ENCODE results near the gene TMEM59L. TPM values are rescaled to one million over a fixed set of nuclear protein-coding genes. Genes with fewer than 3 reads are reported as not detected.

The TMEM59L gene
- total RNA-seq, 1 experiment from 2014 or later = 0.05 TPM

GRCh38 chr19:18636969-18637629, 24.4 kb downstream of the TMEM59L start, which contains the start of gene KLHL26:
Gene KLHL26, plus strand, starts transcription at chr19:18637028. Its CDS starts 27 bp downstream, at chr19:18637055.
- DNase-seq (ENCODE audit: low read depth) = no peak

GRCh38 chr19:18637673-18638630, 25.3 kb downstream of the TMEM59L start:
- DNase-seq (ENCODE audit: low read depth) = no peak

DNA sequence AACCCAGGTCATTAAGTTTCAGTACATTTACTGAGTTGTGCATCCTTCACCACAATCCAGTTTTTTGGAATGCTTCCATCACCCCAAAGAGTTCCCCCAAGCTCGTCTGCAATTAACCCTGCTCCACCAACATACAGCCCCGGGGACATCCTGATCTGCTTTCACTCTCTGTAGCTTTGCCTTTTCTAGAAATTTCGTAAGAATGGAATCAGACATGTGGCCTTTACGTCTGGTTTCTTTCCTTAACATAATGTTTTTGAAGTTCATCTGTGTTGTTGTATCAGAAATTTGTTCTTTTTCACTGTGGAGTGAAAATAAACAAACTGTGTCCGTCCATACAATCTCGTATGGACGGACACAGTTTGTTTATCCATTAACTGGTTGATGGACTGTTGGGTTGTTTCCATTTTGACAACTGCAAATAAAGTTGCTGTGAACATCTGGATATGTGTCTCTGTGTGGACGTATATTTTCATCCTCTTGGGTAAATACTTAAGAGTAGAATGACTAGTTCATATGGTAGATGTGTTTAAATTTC, 27.1 kb downstream of the TMEM59L start:
- no peak for DNase-seq (ENCODE audit: low read depth)

- DNase-seq (ENCODE audit: low read depth) = no peak
Measured at GRCh38 chr19:18644196-18645034, 31.7 kb downstream of the TMEM59L start.

DNA sequence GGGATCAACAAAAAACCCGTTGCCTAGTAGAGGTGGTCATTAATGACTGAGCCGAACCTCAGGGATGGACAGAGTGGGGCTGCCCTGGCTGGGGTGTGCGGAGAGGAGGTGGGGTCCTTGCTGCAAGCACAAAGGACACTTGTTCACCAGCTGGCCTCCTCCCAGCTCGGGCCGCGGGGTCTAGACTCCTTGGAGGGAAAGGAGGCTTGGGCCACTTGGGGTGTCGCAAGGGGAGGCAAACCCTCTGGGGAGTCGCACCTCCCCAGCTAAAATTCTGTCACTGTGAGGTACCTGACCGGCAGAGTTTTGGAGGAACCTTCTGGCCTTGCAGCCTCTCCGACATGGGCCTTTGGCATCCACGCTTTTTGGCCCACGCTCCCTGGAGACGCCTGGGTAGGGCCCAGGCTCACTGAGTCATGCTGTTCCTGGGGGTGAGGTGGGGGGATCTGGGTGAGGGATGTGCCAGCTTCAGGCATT, 32.4 kb downstream of the TMEM59L start:
- no peak for DNase-seq (ENCODE audit: low read depth)

DNA sequence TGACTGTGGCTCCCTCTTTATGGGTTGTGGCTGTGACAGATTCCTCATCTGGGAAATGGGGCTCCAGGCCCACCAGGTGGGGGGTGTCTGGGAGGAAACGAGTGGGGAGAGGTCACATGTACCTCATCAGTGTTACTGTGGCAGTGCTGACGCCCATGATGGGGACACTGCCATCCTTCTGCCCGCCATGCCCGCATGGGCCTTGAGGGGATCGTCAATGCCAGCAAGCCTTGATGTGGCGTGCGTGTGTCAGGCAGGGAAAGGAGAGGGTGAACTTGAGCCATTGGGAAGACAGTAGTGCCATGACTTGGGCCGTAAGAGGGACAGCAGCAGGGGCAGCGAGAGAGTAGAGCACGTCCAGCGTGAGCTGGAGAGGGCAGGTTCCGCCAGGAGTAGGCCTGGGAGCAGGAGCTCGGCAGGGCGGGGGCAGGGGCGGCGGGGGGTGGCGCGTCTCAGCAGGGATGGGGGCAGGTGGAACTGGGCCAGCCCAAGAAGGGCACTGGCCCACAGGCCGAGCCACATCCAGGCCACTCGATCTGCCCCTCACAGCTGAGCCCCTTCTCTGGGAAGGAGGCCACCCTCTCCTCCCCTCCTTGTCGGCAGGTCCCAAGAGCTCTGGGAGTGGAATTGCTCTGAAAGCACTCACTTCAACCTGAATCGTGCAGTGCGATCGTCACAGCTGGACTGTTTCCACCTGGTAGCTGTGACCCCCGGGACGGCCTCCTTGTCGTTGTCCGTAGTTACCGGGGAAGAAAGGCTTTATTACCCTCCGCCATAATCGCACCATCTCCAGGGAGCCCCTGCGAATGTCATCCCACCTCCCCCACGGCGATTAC, 34.1 kb downstream of the TMEM59L start:
- DNase-seq (ENCODE audit: low read depth) = no peak

DNA sequence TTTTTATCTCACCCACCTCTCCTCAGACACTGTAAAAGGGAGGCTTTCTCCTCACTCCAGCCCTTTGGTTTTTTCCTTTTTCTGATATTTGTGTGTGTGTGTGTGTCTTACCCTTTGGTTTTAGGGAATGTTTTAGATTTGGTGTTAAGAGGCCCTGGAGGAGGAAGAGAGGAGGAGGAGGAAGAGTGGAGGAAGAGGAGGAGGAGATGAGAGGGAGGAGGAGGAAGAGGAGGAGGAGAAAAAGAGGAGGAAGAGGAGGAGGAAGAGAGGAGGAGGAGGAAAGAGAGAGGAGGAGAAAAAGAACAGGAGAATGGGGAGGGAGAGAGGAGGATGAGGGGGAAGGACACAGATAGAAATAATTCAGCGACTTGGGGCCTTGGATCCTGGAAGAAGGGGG, 34.7 kb downstream of the TMEM59L start:
- DNase-seq (ENCODE audit: low read depth) = no peak

DNA sequence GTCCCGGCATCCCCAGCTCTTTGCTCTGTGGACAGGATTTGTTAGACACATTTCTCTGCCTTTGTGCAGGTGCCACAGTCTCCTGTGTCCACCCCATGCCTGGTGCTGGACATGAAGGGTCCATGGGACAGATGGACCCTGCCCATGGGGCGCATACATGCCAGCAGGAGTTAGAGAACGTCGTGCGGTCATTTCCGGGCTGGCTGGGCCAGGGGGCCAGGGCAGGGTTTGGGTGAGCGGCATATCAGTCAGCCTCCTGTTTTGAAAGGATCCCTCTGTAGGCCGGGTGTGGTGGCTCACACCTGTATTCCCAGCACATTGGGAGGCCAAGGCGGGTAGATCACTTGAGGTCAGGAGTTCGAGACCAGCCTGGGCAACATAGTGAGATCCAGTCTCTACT, 35.1 kb downstream of the TMEM59L start:
- no peak for DNase-seq (ENCODE audit: low read depth)

DNA sequence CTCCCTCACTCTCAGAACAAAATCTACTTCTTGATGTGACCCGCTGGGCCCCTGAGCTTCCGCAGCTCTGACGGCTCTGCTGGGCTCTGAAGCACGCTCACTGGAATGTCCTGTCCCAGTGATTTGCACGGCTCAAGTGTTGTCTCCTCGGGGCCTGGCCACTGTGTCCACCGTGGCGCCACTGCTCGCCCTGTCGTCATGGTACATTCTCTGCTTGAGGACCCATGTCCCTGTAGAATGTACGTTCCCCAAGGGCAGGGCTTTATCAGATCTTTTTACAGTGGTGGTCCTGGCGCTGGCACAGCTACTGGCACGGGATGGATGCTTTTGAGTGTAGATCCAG, 36.3 kb downstream of the TMEM59L start:
- no peak for DNase-seq (ENCODE audit: low read depth)

DNA sequence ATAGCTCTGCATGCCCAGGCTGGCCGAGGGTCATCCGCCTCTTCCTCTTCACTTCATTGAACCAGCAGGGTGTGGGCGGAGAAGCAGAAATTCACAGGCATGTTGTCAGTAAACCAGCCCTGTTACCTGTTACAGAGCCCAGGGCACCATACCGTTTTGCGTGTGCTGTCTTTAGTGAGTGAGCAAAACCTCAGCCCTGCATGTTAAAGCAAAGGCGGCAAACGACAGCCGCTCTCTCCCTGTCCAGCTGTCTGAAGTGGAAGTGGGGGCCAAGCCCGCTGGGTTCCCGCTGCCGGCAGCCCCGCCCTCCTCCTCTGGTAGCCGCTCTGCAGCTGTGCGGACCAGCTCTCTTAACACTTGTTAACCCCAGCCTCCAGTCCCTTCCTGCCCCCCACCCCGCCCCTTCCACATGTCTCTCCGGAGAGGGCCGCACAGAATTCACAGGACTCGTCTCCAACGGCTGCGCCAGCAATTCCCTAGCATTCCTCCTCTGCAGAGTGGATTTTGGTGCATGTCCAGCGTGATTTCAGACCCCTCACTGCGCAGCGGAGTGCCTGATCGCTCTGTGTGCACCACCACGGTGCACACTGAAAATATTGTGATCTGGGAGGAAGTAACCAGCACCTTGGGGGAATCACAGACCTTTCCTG, 36.8 kb downstream of the TMEM59L start:
- DNase-seq (ENCODE audit: low read depth) = no peak

DNA sequence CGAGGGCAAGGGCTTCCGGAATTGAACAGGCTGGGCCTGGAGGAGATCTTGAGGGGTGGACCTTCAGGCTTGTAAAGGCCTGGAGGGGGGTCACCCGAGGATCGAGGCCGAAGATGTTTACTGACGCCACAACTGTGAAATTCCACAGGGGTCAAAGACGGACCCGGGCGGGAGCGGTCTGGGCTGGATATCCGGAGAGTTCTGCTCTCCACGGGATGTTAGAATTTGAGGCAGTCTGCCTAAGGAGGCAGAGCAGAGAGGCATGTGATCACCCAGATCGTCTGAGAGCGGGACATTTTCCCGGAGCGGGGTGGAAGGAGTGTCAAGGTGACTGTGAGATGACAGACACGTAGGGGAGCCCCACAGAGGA, 37.3 kb downstream of the TMEM59L start:
- DNase-seq (ENCODE audit: low read depth) = no peak

DNA sequence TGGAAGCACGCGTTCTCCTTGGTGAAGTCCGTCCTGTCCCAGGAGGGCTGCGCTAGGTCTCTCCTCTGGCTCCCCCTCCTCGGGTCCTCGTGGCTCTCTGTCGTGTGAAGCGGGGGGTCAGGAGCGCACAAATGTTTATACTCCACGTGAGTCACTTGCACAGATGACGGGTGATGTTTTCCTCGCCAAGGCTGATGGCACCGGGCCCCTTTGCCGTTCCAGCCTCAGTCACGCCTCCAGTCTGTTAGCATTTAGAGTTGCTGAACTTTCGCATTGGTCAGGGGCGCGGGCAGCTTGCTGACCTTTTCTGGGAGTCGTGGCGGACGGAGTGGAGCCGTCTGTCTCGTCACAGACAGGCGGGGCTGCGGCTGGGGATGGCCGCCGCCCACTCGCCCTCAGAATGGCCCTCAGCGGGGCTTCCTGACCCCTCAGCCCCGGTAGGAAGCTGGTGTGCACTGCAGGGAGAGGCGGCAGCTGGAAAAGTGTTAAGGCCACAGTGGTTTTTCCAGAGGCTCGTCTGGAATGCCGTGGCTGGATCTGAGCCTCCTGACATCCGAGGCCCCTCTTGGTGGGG, 37.9 kb downstream of the TMEM59L start:
- no peak for DNase-seq (ENCODE audit: low read depth)

DNA sequence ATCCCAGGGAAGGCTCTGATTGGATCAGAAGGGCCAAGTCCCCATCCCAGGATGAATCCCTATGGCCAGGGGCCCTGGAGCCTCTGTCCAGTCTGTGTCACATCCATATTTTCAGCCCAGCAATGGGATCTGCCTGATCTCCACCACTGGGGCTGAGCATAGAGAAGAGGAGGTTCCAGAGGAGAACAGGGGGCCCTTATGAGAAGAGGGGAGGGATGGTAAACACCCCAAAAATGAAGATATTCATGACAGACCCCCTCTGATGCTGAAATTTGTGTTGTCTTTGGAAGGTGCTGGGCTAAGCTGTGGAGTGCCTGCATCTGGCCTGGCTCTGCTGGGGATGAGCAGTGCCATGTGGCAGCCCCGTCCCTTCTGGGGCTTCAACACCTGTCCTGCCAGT, 38.6 kb downstream of the TMEM59L start:
- no peak for DNase-seq (ENCODE audit: low read depth)

DNA sequence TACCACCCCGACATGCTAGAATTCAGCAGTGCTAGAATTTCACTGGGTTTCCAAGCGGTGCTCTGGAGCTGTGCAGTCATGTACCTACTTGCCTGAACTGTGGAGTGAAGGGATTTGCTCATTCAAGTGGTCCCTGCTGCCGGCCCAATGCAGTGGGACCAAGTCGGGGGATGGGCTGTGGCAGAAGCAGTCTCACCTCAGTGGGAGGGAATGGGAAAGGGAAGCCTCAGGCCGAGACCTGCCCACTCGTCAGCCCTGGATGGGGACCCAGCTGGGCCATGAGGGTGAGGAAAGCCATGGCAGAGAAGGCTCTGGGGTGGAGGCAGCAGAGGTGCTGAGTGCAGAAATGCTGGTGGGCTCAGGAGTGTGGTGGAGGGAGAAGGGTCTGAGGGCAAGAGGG, 39.1 kb downstream of the TMEM59L start:
- no peak for DNase-seq (ENCODE audit: low read depth)

- no peak for DNase-seq (ENCODE audit: low read depth)
Measured at GRCh38 chr19:18653853-18654252, 41.2 kb downstream of the TMEM59L start.

DNA sequence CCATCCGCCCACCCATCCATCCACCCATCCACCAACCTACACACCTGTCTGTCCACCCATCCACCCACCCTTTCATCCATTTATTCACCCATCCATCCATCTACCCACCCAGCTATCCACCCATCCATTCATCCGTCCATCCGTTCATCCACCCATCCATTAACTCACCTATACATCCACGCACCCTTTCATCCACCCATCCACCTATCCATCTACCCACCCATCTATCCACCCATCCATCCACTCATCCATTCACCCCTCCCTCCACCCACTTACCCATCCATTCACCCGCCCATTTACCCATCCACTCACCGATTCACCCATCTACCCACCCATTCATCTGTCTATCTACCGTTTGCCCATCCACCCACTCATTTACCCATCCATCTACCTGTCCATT, 41.8 kb downstream of the TMEM59L start:
- no peak for DNase-seq (ENCODE audit: low read depth)

DNA sequence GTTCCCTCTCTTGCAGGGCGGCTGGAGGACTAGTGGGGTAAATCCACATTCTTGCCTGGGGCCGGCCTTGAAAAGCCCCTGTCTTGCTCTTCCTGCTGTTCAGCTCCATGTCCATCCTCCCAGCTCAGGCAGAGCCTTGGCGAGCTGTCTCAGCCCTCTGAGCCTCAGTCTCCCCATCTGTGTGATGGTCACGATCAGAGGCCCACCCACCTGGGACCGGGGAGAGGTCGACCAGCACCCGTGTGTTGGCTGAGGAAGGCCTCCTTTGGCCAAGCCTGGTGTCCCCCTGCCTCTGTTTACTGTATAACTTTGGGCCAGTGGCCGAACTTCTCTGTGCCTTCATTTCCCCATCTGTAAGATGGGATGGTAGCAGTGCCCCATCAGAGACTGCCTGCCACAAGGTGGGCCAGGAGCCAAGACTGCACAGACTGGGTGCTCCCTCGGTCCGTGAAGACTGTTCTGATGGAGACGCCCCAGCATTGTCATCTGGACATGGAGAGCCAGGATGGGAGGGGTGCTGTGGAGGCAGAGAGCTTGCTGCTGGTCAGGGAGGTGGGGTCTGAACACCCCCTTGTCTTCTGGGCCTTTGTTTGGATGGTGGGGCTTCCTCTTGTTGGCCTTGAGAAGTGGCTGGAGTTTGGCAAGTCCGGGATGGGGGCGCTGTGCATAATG, 42.6 kb downstream of the TMEM59L start:
- DNase-seq (ENCODE audit: low read depth) = no peak

DNA sequence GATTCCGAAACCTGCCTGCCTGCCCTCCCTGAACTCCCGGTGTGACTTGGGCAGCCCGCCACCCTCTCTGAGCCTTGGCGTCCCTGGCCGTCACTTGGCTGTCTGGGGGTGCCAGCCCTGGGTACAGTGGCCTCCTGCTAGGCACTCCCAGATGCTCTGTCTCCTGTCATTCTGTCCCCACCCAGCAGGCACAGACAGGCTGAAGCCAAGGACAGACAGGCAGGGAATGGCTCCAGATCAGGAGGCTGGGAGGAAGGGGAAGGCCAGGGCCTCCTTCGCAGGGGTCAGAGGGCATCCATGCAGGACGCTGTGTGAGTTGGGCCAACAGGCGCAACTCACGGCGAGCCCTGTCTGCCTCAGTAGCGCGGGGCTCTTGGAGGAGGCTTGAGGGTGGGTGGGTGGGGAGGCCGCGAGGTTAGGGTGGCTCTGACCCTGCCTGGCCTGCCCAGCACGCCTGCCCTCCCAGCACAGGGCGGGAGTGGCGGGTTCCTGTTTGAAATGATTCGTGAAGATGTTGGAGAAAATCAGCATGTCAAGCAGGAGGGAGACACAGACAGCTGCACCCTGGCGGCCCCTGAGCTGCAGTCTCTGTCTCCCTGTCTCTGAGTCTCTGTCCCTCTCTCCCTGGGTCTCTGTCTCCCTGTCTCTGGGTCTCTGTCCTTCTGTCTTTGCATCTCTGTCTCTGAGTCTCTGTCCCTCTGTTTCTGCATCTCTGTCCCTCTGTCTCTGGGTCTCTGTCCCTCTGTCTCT, 43.8 kb downstream of the TMEM59L start:
- no peak for DNase-seq (ENCODE audit: low read depth)

All from M059J (cell line).